Measurements from ENCODE around the gene AFP. TPM values are rescaled to one million over a fixed set of nuclear protein-coding genes. Genes with fewer than 3 reads are reported as not detected.

AFP gene
- total RNA-seq, 1 experiment from 2014 or later = 4.9 TPM

GRCh38 chr4:73442275-73442674 lies 6.3 kb downstream of the AFP start:
- Histone ChIP-seq H3K9me3 (ENCODE audit: control insufficient read depth, low read depth, low read length) (no peaks in the 10 kb centered on the region), H3K27me3 (ENCODE audit: insufficient read depth, low read length) (no peaks in the 10 kb centered on the region), H3K4me2 (ENCODE audit: insufficient read depth, insufficient read length, low read length) (no peak overlapping the region), H4K8ac (replicated peaks; ENCODE audit: insufficient read length, low read depth, low read length) (no peak overlapping the region), H3K79me2 (ENCODE audit: insufficient read depth, low read length) (no peaks in the 10 kb centered on the region), H4K91ac (ENCODE audit: insufficient read length, low read depth, low read length) (no peak overlapping the region), H3K4ac (ENCODE audit: low read depth, low read length) (no peak overlapping the region), H3K14ac (ENCODE audit: insufficient read depth, low read length) (no peak overlapping the region), H3K4me1 (ENCODE audit: insufficient read depth, low read length) (no peaks in the 10 kb centered on the region), H2BK15ac (ENCODE audit: low read depth, low read length) (no peak overlapping the region), H3K56ac (ENCODE audit: insufficient read length, low read depth, low read length) (no peak overlapping the region), H2BK12ac (ENCODE audit: insufficient read length, low read depth, low read length) (no peak overlapping the region), H2AFZ (ENCODE audit: low read length) (no peak overlapping the region), H3T11ph (ENCODE audit: low read length) (no peak overlapping the region), H3K79me1 (ENCODE audit: insufficient read depth, low read depth, low read length, poor library complexity, severe bottlenecking) (no peaks in the 10 kb centered on the region), H2BK20ac (ENCODE audit: low read depth, low read length, poor library complexity, severe bottlenecking) (no peak overlapping the region), H3K9ac (ENCODE audit: extremely low read depth, insufficient read length, low read length) (no peak overlapping the region), H4K5ac (ENCODE audit: insufficient read length, low read depth, low read length) (no peak overlapping the region), H4K20me1 (ENCODE audit: control insufficient read depth, insufficient read depth, insufficient read length) (no peaks in the 10 kb centered on the region), H3K27ac (ENCODE audit: insufficient read length, low read depth, low read length) (no peak overlapping the region), H2BK5ac (ENCODE audit: insufficient read length, low read length) (no peak overlapping the region), H2AK5ac (ENCODE audit: insufficient read length, low read length) (no peak overlapping the region), H3K23me2 (ENCODE audit: insufficient read length, low read depth, low read length, poor library complexity, severe bottlenecking) (no peaks in the 10 kb centered on the region), H3K18ac (ENCODE audit: insufficient read length, low read depth, low read length) (no peak overlapping the region), H2BK120ac (ENCODE audit: low read depth, low read length, poor library complexity, severe bottlenecking) (no peak overlapping the region), H3K23ac (ENCODE audit: insufficient read length, low read depth, low read length) (no peak overlapping the region)
- no peak for TF ChIP-seq CTCF (conservative IDR thresholded peaks at IDR 0.05)
- Mint-ChIP-seq H3K27me3 (ENCODE audit: low read depth) (no peaks in the 10 kb centered on the region), H3K4me1 (peaks cover 3 to 6% of the 10 kb centered on the region in 2 experiments; a peak in 2 of 4 replicates), H3K27ac (no peak overlapping the region), H3K36me3 (ENCODE audit: insufficient read depth in 1 of 3, low read depth in 3 of 3) (no peaks in the 10 kb centered on the region), H3K4me3 (no peak overlapping the region), H3K9me3 (no peaks in the 10 kb centered on the region)
- no CpG with 5 or more reads among the region's 5 CpGs for WGBS (ENCODE audit: extremely low coverage, insufficient read length, low lambda C conversion rate)
- no peak for DNase-seq
